Adrenal gland (tissue), 19 donors: ENCODE results near the gene PDF. TPM values are rescaled to one million over a fixed set of nuclear protein-coding genes. Genes with fewer than 3 reads are reported as not detected.

Experiments
- DNase-seq, 7 donors: peaks; one replicate each; pipeline ENCODE4 v3.0.0-alpha.2; 2019 to 2020
- H3K27ac ChIP-seq, 5 donors: fragments of 200-600 bp; sonication (generic) in 4 of 5; 1 replicate in 3 of 5; 2 replicates in 2 of 5; pipeline versions ENCODE4 v1.5.1 to v1.8.0; 2016 to 2020; ENCODE audit warnings: mild to moderate bottlenecking in 1 of 5
- H3K27me3 ChIP-seq: fragments of 200-600 bp; 2 replicates; pipeline ENCODE4 v1.8.0; 2021
- H3K36me3 ChIP-seq, 2 donors: fragments of 200-600 bp; replicated peaks in 1 of 2; 1 replicate in 1 of 2; 2 replicates in 1 of 2; pipeline versions ENCODE4 v1.5.1 to v1.8.0; 2018 to 2022
- H3K4me1 ChIP-seq, 2 donors: fragments of 200-600 bp; replicated peaks in 1 of 2; 1 replicate in 1 of 2; 2 replicates in 1 of 2; pipeline versions ENCODE4 v1.5.1 to v1.8.0; 2018 to 2021
- H3K4me3 ChIP-seq, 4 donors: fragments of 200-600 bp; sonication (generic) in 3 of 4; one replicate each; pipeline ENCODE4 v1.5.1; 2016 to 2018
- H3K9me3 ChIP-seq, 3 donors: fragments of 200-600 bp; sonication (generic) in 1 of 3; replicated peaks in 1 of 3; 1 replicate in 2 of 3; 2 replicates in 1 of 3; pipeline versions ENCODE4 v1.5.1 to v1.8.0; 2016 to 2021
- CTCF ChIP-seq, 6 experiments: fragments of 450-650 bp in 4 of 6; fragments of 200-600 bp in 2 of 6; sonication (generic) in 1 of 6; IDR thresholded peaks; 1 replicate in 5 of 6; 2 replicates in 1 of 6; pipeline versions ENCODE4 v1.5.1 to v1.8.0; 2016 to 2021; ENCODE audit warnings: antibody characterized with exemption in 6 of 6, mild to moderate bottlenecking in 2 of 6, moderate library complexity in 1 of 6
- POLR2A ChIP-seq, 2 donors: fragments of 450-650 bp; IDR thresholded peaks; one replicate each; pipeline ENCODE4 v1.6.1; 2017; ENCODE audit warnings: antibody characterized with exemption in 2 of 2, mild to moderate bottlenecking in 2 of 2, moderate library complexity in 1 of 2
- WGBS, 4 donors: extraction: QIAGEN DNeasy Blood & Tissue Kit in 2 of 4; methylation state at CpG; one replicate each; pipeline versions ENCODE4 v1.1.5 to v1.1.7; 2013 to 2017; 5-methylcytosine and 5-hydroxymethylcytosine counted together
- intact Hi-C, 2 donors: fragments of 100-400 bp; cut with DNase I; formaldehyde crosslinking; loops; one replicate each; pipeline versions ENCODE4 v1.14.1 to v1.15.0; 2022 to 2023
- long read RNA-seq, 10 donors: library from polyadenylated mRNA in 3 of 10; unstranded in 2 of 10; stranded (forward) in 1 of 10; transcript quantifications; one replicate each; pipeline ENCODE4 v2.0.0 and lab custom pipeline, GENCODE V29; 2021 to 2026
- polyA plus RNA-seq, 3 donors: library from polyadenylated mRNA; stranded (reverse); fragments of 200-250 nt in 2 of 3; fragments of 350-450 nt in 1 of 3; fragmentation: Illumina TruSeq in 1 of 3; extraction: RNeasy Lipid Tissue Mini Kit (QIAGEN cat#74804) in 1 of 3; gene quantifications; one replicate each; pipeline ENCODE4 v1.2.3, GENCODE V29; 2013 to 2014
- total RNA-seq, 9 donors: library from RNA; depleted of rRNA in 4 of 9; stranded (reverse); fragments of >200 nt in 4 of 9; fragments of 120-200 nt in 1 of 9; fragmentation: NEBNext Ultra II Directional in 1 of 9; extraction: Animal tissue kit (Norgen Biotek cat#: 25700) in 1 of 9; gene quantifications; one replicate each; pipeline versions ENCODE4 v1.1.0 to v1.2.4, GENCODE V29; 2013 to 2023
- donor health status: healthy with polysubstance abuse.
- donor health status: Bipolar disorder and iron deficiency.
- donor health status: DM: yes; HTN: yes; CAD: no.
- donor health status: DM: no; HTN: no; CAD: no.
- donor health status: DM: no; HTN: no; CAD: no.
- donor health status: DM: yes; HTN: yes; CAD: no.

The PDF gene
- total RNA-seq, result 10 to 100 TPM in 8 of 9 donors, 1 to 10 TPM in 1; 9.7 to 61.9 (median 23.1) TPM
- polyA plus RNA-seq, result 1 to 10 TPM; 1.2 to 4.2 (median 2.0) TPM
- long read RNA-seq, donor 1, transcript PDF-201 (2 exons, 1,158 nt), result major isoform, 11 of 16 reads
- long read RNA-seq, donor 1, partial matches to known transcripts, result 5 of 16 reads
- long read RNA-seq, donor 1, other reads (novel, unspliced or antisense), result 0 of 16 reads
- long read RNA-seq, donor 2, partial matches to known transcripts, result 0 of 3 reads
- long read RNA-seq, donor 2, other reads (novel, unspliced or antisense), result 0 of 3 reads
- long read RNA-seq, donor 3, partial matches to known transcripts, result 0 of 2 reads
- long read RNA-seq, donor 3, other reads (novel, unspliced or antisense), result 0 of 2 reads
- long read RNA-seq, donor 4, transcript PDF-201 (2 exons, 1,158 nt), result major isoform, 6 of 6 reads
- long read RNA-seq, donor 4, partial matches to known transcripts, result 0 of 6 reads
- long read RNA-seq, donor 4, other reads (novel, unspliced or antisense), result 0 of 6 reads
- long read RNA-seq, donor 5, transcript PDF-201 (2 exons, 1,158 nt), result major isoform, 27 of 27 reads
- long read RNA-seq, donor 5, partial matches to known transcripts, result 0 of 27 reads
- long read RNA-seq, donor 5, other reads (novel, unspliced or antisense), result 0 of 27 reads
- long read RNA-seq, donor 6, partial matches to known transcripts, result 0 of 1 reads
- long read RNA-seq, donor 6, other reads (novel, unspliced or antisense), result 0 of 1 reads
- long read RNA-seq, donor 7, transcript PDF-201 (2 exons, 1,158 nt), result major isoform, 7 of 7 reads
- long read RNA-seq, donor 7, partial matches to known transcripts, result 0 of 7 reads
- long read RNA-seq, donor 7, other reads (novel, unspliced or antisense), result 0 of 7 reads
- long read RNA-seq, donor 8, transcript PDF-201 (2 exons, 1,158 nt), result major isoform, 10 of 10 reads
- long read RNA-seq, donor 8, partial matches to known transcripts, result 0 of 10 reads
- long read RNA-seq, donor 8, other reads (novel, unspliced or antisense), result 0 of 10 reads
- long read RNA-seq, donor 9, transcript PDF-201 (2 exons, 1,158 nt), result major isoform, 6 of 6 reads
- long read RNA-seq, donor 9, partial matches to known transcripts, result 0 of 6 reads
- long read RNA-seq, donor 9, other reads (novel, unspliced or antisense), result 0 of 6 reads
- long read RNA-seq, donor 10, partial matches to known transcripts, result 0 of 3 reads
- long read RNA-seq, donor 10, other reads (novel, unspliced or antisense), result 0 of 3 reads

DNA sequence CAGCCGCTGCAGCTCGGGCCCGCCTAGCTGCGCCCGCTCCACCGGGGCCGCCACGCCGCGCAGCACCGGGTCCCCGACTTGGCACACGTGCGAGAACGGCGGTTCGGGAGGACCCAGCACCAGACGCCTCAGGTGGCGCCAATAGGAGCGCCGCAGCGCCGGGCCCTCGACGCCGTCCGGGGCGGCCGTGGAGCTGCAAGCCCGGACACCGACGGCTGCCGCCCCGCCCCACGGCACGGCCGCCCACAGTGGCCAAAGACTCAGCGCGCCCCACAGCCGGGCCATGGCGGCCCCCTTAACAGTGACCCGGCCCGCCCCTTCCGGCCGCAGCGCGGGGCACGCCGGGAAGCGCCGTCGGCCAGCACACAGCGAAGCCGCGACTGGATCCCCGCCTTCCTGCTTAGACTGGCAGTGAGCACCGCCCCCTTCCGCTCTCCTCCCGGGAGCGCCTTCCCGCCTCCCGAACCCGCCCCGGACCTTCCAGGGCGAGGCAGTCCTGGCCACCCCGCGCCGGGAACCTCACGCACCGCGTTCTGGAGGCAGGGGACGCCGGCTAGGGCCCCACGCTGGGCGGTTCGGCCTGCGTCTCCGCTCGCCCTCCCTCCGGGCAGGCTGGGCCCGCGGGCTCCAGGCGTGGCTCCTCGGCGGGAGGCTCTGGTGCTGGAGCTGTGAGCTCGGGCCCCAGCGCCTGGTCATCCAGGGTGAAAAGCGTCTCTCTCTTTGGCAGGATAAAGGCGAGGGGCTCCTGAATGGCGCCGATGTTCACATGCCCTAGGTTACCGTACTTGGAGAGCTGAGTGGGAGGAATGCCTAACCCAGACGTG, at the start of gene PDF:
TSS of gene PDF (minus strand) at position 303 of the 824 bp plus-strand sequence. CDS start at position 285, 18 bp downstream.
- WGBS, 4 donors, result 0 to 5% (median 1%) methylated on average over 13 to 93 of the region's 93 CpGs
- Histone ChIP-seq H3K9me3 (no peaks in the 10 kb centered on the region), H3K36me3 (peaks cover 0 to 66% of the 10 kb centered on the region in 2 donors), H3K4me1 (peaks cover 16 to 47% of the 10 kb centered on the region in 2 donors), H3K4me3 (peak within 1 kb of the TSS; percentile 5 to 86 (median 54)), H3K27me3 (no peaks in the 10 kb centered on the region), H3K27ac (peak within 1 kb of the TSS; percentile 74 to 88 (median 86))
- intact Hi-C loops, result no loop called here
- DNase-seq, result peak; percentile 93 to 96 (median 94)
- TF ChIP-seq POLR2A (IDR thresholded peaks at IDR 0.05) (peak; percentile 41 to 76), CTCF (IDR thresholded peaks at IDR 0.05) (peak in 1 of 6 experiments; percentile 3)

DNA sequence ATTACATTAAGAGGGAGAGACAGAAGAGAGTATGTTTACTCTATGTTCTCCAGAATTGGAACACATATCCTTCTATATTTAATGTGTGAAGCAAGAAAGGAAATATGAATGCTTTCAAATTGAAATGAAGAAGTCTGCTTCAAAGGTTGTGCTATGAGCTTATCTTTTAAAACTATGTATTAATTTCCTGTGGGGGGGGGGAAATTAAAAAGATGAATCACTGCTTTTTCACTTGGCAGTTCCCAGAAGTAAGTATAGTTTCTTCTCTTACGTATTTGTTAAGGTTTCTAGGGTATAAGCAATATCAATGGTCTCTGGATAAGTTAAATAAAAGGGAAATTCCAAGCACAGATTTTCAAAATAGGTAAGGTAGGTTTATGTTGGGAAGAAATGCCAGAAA, 48.4 kb upstream of the PDF start:
- DNase-seq, result no peak
- H3K9me3 ChIP-seq, result no peaks in the 10 kb centered on the region
- H3K27ac ChIP-seq, result no peak overlapping the region
- 29 to 50% (median 45%) methylated on average over 1 of the region's 1 CpG for WGBS, 4 donors
- H3K27me3 ChIP-seq, result no peaks in the 10 kb centered on the region
- peaks cover 0 to 51% of the 10 kb centered on the region in 2 donors for H3K36me3 ChIP-seq
- no peak overlapping the region for H3K4me3 ChIP-seq
- H3K4me1 ChIP-seq, result peaks cover under 1 to 15% of the 10 kb centered on the region in 2 donors
- intact Hi-C loops, result no loop called here
- TF ChIP-seq CTCF (IDR thresholded peaks at IDR 0.05) (no peak), POLR2A (IDR thresholded peaks at IDR 0.05) (no peak)

- no peak overlapping the region for H3K4me3 ChIP-seq
- WGBS, 4 donors, result 83 to 100% (median 96%) methylated on average over 1 of the region's 1 CpG
- intact Hi-C loops, result no loop called here
- no peaks in the 10 kb centered on the region for H3K27me3 ChIP-seq
- no peak for DNase-seq
- peaks cover 0 to 12% of the 10 kb centered on the region in 2 donors for H3K4me1 ChIP-seq
- H3K36me3 ChIP-seq, result peaks cover 0 to 44% of the 10 kb centered on the region in 2 donors
- no peaks in the 10 kb centered on the region for H3K9me3 ChIP-seq
- H3K27ac ChIP-seq, result no peak overlapping the region
- no peak for TF ChIP-seq CTCF (IDR thresholded peaks at IDR 0.05)
- no peak for TF ChIP-seq POLR2A (IDR thresholded peaks at IDR 0.05)
Measured at GRCh38 chr16:69378036-69378435, 47.6 kb upstream of the PDF start.
